Activated naive CD8-positive, alpha-beta T cell treated with anti-CD3 and anti-CD28 coated beads, Interleukin-2, amount 10 ng/mL, durations not matched to agents 7 days and 5 days (primary cell): ENCODE data around the gene COG5. TPM values are rescaled to one million over a fixed set of nuclear protein-coding genes. Genes with fewer than 3 reads are reported as not detected.

Experiments used
- ATAC-seq: fragments of 150-1000 bp; cut with Tn5 transposase; one replicate; pipeline ENCODE4 v1.10.0; 2021; ENCODE audit warnings: low read depth, moderate library complexity
- POLR2A ChIA-PET: fragments of 350-600 bp; sonication (Branson Sonifier 250); formaldehyde crosslinking; loops from one replicate; lab custom pipeline; 2021; ENCODE audit warnings: antibody characterized with exemption; lab: Charles Lee
- DNase-seq: peaks from one replicate; pipeline ENCODE4 v3.0.0; 2021
- H3K27ac Mint-ChIP-seq: one replicate; pipeline ENCODE4 v1.8.0; 2022; ENCODE audit warnings: mild to moderate bottlenecking, mixed read lengths
- H3K27me3 Mint-ChIP-seq: one replicate; pipeline ENCODE4 v1.8.0; 2022; ENCODE audit warnings: mild to moderate bottlenecking, moderate library complexity, mixed read lengths
- H3K36me3 Mint-ChIP-seq: one replicate; pipeline ENCODE4 v1.8.0; 2021; ENCODE audit warnings: mild to moderate bottlenecking, mixed read lengths
- H3K4me1 Mint-ChIP-seq: one replicate; pipeline ENCODE4 v1.8.0; 2021; ENCODE audit warnings: mixed read lengths
- H3K4me3 Mint-ChIP-seq: one replicate; pipeline ENCODE4 v1.8.0; 2022; ENCODE audit warnings: mild to moderate bottlenecking, moderate library complexity, mixed read lengths
- H3K9me3 Mint-ChIP-seq: one replicate; pipeline ENCODE4 v1.8.0; 2021; ENCODE audit warnings: mixed read lengths
- total RNA-seq, 2 experiments: library from RNA; stranded (reverse); gene quantifications; one replicate each; pipeline ENCODE4 v1.2.3, GENCODE V29; 2021

COG5 gene
- total RNA-seq, 2 experiments from 2014 or later = 51.0 to 56.2 TPM

DNA sequence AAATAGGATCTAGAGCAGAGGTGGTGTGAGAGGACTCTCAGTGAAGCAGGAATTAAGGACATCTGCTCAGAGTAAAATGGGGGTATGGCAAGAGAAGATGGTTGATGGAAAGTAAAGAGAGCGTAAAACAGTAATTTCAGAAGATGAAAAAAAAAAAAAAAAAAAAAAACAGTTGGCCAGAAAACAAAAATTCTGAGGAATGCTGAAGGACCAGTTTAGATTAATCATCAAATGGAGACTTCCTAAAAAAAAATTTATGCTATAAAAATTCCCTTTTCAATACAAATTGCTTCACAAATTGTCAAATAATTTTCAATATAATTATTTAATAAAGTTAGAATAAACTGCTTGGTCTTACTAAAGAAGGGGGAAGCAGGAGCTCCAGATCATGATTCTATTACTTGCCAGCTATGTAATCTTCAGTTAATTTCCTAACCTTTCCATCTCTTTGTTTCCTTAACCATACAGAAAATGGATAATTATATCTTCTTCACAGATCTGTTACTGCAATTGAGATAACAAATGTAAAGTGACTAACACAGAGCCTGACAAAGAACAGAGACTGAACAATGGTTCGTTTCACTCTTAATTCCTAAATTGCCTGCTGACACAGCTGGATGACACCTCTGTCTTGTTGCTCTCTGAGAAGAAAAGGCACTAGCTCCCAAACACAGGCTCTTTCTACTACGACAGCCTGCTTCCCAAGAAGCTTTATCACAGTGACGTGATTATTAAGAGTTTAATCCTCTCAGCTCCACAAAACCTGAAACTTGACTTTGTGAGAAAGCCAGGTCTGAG, 158.8 kb downstream of the COG5 start:
- Mint-ChIP-seq H3K36me3 (peaks cover 18% of the 10 kb centered on the region), H3K27ac (no peak overlapping the region)

DNA sequence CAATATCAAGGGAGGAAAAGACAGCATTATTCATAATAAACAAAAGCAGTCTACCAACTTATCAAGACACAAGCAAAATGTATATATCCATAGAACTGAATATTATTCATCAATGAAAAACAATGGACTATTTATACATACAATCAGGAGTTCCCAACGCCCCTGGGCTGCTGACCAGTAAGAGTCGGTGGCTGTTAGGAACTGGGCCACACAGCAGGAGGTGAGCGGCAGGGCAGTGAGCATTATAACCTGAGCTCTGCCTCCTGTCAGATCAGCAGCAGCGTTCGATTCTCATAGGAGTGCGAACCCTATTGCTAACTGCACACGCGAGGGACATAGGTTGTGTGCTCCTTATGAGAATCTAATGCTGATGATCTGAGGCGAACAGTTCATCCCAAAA, 165.6 kb downstream of the COG5 start:
- no peaks in the 10 kb centered on the region for H3K9me3 Mint-ChIP-seq
- DNase-seq (no peak), ATAC-seq (no peak)
- no peaks in the 10 kb centered on the region for H3K4me1 Mint-ChIP-seq
- H3K27ac Mint-ChIP-seq = no peak overlapping the region
- no peaks in the 10 kb centered on the region for H3K27me3 Mint-ChIP-seq
- POLR2A ChIA-PET = no interaction called here
- H3K4me3 Mint-ChIP-seq = no peak overlapping the region
- peaks cover 17% of the 10 kb centered on the region for H3K36me3 Mint-ChIP-seq

More for the DNA sequence above, 158.8 kb downstream of the COG5 start:
- H3K9me3 Mint-ChIP-seq = no peaks in the 10 kb centered on the region
- ATAC-seq (no peak), DNase-seq (no peak)
- H3K4me1 Mint-ChIP-seq = no peaks in the 10 kb centered on the region
- POLR2A ChIA-PET = no interaction called here
- H3K27me3 Mint-ChIP-seq = no peaks in the 10 kb centered on the region
- no peak overlapping the region for H3K4me3 Mint-ChIP-seq

GRCh38 chr7:107396990-107397389, 166.7 kb downstream of the COG5 start:
- DNase-seq (no peak), ATAC-seq (no peak)
- H3K36me3 Mint-ChIP-seq = peaks cover 18% of the 10 kb centered on the region
- no peaks in the 10 kb centered on the region for H3K4me1 Mint-ChIP-seq
- POLR2A ChIA-PET = no interaction called here
- H3K27me3 Mint-ChIP-seq = no peaks in the 10 kb centered on the region
- H3K27ac Mint-ChIP-seq = no peak overlapping the region
- H3K9me3 Mint-ChIP-seq = no peaks in the 10 kb centered on the region
- H3K4me3 Mint-ChIP-seq = no peak overlapping the region

DNA sequence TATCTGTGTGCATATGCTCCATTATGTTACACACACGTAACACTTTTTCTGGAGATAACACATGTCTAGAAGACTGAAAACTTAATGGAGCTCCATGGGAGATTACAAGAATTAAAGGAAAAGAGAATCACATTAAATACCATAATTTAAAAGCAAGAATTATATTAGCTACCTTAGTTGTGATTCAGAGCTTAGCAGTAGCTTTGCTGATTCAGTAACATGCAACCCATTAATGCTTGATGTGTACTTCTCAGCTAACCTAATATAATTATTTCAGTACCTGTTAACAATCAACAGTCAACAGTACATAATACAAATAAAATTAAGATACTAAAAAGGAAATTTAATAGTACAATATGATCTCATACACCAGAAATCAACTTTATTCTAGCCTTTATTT, 167.6 kb downstream of the COG5 start:
- Mint-ChIP-seq H3K4me3 (no peak overlapping the region), H3K4me1 (no peaks in the 10 kb centered on the region), H3K36me3 (peaks cover 18% of the 10 kb centered on the region), H3K27me3 (no peaks in the 10 kb centered on the region), H3K27ac (no peak overlapping the region), H3K9me3 (no peaks in the 10 kb centered on the region)
- DNase-seq (no peak), ATAC-seq (no peak)
- POLR2A ChIA-PET = no interaction called here

DNA sequence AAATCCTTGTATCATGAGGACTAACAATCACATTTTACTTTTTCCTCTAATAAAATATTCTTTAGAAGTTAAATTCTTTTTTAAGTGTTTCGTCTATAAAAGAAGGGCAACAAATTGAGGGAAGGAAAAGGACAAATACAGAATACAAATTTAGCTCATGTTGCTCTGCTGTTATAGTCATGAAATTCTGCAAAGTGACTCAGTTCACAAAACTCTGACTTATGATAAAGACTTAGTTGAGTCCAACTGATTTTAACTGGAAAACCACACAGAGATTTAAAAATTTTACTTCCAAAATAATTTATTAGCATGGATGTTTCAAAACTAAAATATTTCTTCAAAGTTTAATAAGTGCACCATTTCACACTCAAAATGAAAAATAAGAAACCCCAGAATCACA, 168.9 kb downstream of the COG5 start:
- Mint-ChIP-seq H3K9me3 (no peaks in the 10 kb centered on the region), H3K27me3 (no peaks in the 10 kb centered on the region), H3K27ac (no peak overlapping the region), H3K4me3 (no peak overlapping the region), H3K4me1 (no peaks in the 10 kb centered on the region), H3K36me3 (peaks cover 16% of the 10 kb centered on the region)
- POLR2A ChIA-PET = no interaction called here
- no peak for DNase-seq
- ATAC-seq = no peak

DNA sequence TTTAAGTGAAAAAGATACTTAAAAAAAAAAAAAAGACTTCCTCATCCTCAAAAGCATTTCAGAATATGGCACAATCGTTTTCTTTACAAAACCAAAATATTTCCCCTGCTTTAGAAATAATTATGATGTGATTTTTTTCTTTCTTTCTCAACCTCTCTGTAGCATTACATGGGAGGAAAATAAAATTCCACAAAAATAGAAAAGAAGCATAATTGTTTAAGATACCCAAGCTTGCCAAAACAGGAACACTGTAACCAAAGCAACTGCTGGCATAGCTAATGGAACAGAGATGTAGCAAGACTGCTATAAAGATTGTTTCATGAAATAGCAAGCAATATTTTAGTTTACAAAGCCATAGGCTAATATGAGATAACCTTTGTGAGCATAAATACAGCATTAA, 169.4 kb downstream of the COG5 start:
- no peak overlapping the region for H3K4me3 Mint-ChIP-seq
- H3K36me3 Mint-ChIP-seq = peaks cover 12% of the 10 kb centered on the region
- no peaks in the 10 kb centered on the region for H3K4me1 Mint-ChIP-seq
- POLR2A ChIA-PET = no interaction called here
- DNase-seq = no peak
- H3K9me3 Mint-ChIP-seq = no peaks in the 10 kb centered on the region
- H3K27ac Mint-ChIP-seq = no peak overlapping the region
- ATAC-seq = no peak
- H3K27me3 Mint-ChIP-seq = no peaks in the 10 kb centered on the region

DNA sequence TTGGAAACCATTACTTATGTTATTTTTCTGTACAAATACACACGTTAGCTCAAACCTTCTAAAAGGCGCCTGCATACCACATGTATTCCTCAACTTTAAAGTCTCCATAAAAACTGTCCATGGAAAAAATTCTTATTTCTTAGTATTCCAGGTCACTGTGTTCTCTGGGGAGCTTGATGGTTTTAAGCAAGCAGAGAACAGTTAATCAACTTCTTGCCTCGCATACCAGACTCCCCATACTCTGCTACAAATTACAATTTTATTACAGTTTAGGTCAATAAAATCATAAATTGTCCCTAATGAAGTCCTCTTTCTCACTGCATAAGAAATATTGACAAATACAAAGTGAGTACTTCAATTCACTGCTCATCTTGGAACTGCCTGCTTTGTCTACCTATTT, 170.9 kb downstream of the COG5 start:
- no peak for ATAC-seq
- POLR2A ChIA-PET = no interaction called here
- H3K4me3 Mint-ChIP-seq = no peak overlapping the region

GRCh38 chr7:107390916-107391315, 172.8 kb downstream of the COG5 start:
- Mint-ChIP-seq H3K4me1 (no peaks in the 10 kb centered on the region), H3K36me3 (peaks cover 8% of the 10 kb centered on the region), H3K4me3 (no peak overlapping the region), H3K9me3 (no peaks in the 10 kb centered on the region), H3K27ac (no peak overlapping the region), H3K27me3 (no peaks in the 10 kb centered on the region)
- POLR2A ChIA-PET = no interaction called here
- no peak for ATAC-seq
- no peak for DNase-seq

More for the DNA sequence above, 170.9 kb downstream of the COG5 start:
- Mint-ChIP-seq H3K27me3 (no peaks in the 10 kb centered on the region), H3K36me3 (peaks cover 11% of the 10 kb centered on the region), H3K27ac (no peak overlapping the region), H3K4me1 (no peaks in the 10 kb centered on the region), H3K9me3 (no peaks in the 10 kb centered on the region)
- no peak for DNase-seq

GRCh38 chr7:107388604-107389003, 175.1 kb downstream of the COG5 start:
- H3K4me1 Mint-ChIP-seq = no peaks in the 10 kb centered on the region
- DNase-seq (no peak), ATAC-seq (no peak)
- H3K9me3 Mint-ChIP-seq = no peaks in the 10 kb centered on the region
- POLR2A ChIA-PET = no interaction called here
- H3K36me3 Mint-ChIP-seq = peaks cover 2% of the 10 kb centered on the region
- no peak overlapping the region for H3K4me3 Mint-ChIP-seq
- no peak overlapping the region for H3K27ac Mint-ChIP-seq
- no peaks in the 10 kb centered on the region for H3K27me3 Mint-ChIP-seq

- Mint-ChIP-seq H3K4me3 (no peak overlapping the region), H3K9me3 (no peaks in the 10 kb centered on the region), H3K27ac (no peak overlapping the region), H3K36me3 (no peaks in the 10 kb centered on the region), H3K27me3 (no peaks in the 10 kb centered on the region), H3K4me1 (no peaks in the 10 kb centered on the region)
- POLR2A ChIA-PET = interaction anchor here (0.5 kb wide), 1 partner anchor 242 kb away, joined by 4 read pairs; no protein-coding TSS in a partner anchor
- DNase-seq = no peak
- no peak for ATAC-seq
Observed at GRCh38 chr7:107387573-107388219, 176.0 kb downstream of the COG5 start.

GRCh38 chr7:107387128-107387527, 176.6 kb downstream of the COG5 start:
- no peaks in the 10 kb centered on the region for H3K36me3 Mint-ChIP-seq
- POLR2A ChIA-PET = no interaction called here
- no peaks in the 10 kb centered on the region for H3K4me1 Mint-ChIP-seq
- no peak overlapping the region for H3K27ac Mint-ChIP-seq
- ATAC-seq = no peak
- H3K4me3 Mint-ChIP-seq = no peak overlapping the region
- no peaks in the 10 kb centered on the region for H3K9me3 Mint-ChIP-seq
- DNase-seq = no peak
- H3K27me3 Mint-ChIP-seq = no peaks in the 10 kb centered on the region

DNA sequence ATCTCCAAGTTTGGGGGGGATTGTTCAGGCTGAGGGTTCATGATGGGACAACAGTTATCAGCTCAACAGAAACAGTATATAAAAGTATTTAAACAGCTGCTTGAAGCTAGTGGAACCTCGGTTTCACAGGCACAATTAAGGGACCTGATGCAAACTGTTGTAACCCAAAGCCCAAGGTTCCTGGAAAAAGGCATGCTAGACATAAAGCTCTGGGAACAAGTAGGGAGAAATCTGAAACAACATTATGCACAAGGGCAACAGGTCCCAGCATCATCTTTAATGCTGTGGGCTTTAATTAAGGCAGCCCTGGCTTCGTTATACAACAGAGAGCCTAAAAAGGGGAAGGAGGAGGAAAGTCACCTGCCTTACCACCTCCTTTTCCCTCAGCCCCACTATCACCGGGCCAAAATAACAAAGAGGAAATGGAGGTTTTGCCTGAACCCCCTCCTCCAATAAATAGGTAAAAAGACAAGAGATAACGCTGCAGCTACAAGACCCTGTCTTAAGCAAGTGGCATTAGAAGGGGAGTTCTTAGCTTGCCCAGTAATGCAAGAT, 177.1 kb downstream of the COG5 start:
- no peak for DNase-seq
- Mint-ChIP-seq H3K9me3 (no peaks in the 10 kb centered on the region), H3K4me1 (no peaks in the 10 kb centered on the region), H3K4me3 (no peak overlapping the region), H3K36me3 (no peaks in the 10 kb centered on the region), H3K27me3 (no peaks in the 10 kb centered on the region), H3K27ac (no peak overlapping the region)
- no peak for ATAC-seq
- POLR2A ChIA-PET = no interaction called here

GRCh38 chr7:107384025-107384424, 179.7 kb downstream of the COG5 start:
- Mint-ChIP-seq H3K4me3 (no peak overlapping the region), H3K36me3 (no peaks in the 10 kb centered on the region), H3K9me3 (no peaks in the 10 kb centered on the region), H3K27me3 (no peaks in the 10 kb centered on the region), H3K27ac (no peak overlapping the region), H3K4me1 (no peaks in the 10 kb centered on the region)
- no peak for DNase-seq
- POLR2A ChIA-PET = no interaction called here
- no peak for ATAC-seq

DNA sequence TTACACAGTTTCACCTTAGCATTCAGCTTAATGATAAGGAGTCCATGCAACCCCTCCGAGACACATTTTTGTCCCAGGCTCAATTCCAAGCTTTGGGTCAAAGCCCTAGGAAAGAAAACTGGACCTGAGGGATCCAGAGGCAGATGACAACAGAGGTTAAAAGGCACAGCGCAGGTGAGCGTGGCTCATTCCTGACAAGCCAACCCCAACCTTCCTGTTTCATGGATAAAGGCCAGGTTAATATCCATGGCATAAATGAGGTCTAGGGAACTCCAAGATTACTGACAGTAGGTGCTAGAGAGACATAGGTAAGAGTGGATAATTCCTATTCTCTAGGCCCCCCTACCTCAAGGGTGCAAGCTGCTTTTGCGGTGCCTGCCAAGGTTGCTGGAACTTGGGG, 180.5 kb downstream of the COG5 start:
- Mint-ChIP-seq H3K4me3 (no peak overlapping the region), H3K27me3 (no peaks in the 10 kb centered on the region), H3K4me1 (no peaks in the 10 kb centered on the region), H3K36me3 (no peaks in the 10 kb centered on the region), H3K27ac (no peak overlapping the region), H3K9me3 (no peaks in the 10 kb centered on the region)
- ATAC-seq = no peak
- no peak for DNase-seq
- POLR2A ChIA-PET = no interaction called here
